Endometrium (tissue), 2 donors: ENCODE measurements around the gene IGF1R.

Source experiments
- FAIRE-seq: peaks from 2 replicates; lab custom pipeline; 2012; peaks lifted over from hg19 to GRCh38; lab: Jason Lieb, UNC
- donor health status: control.
- donor health status: control.

IGF1R gene

GRCh38 chr15:98776607-98777281 is 128.4 kb downstream of the IGF1R start:
- no peak for FAIRE-seq

- FAIRE-seq, result no peak
These were observed 129.1 kb downstream of the IGF1R start for GRCh38 chr15:98777426-98777825.

GRCh38 chr15:98778263-98778959 is 130.1 kb downstream of the IGF1R start:
- no peak for FAIRE-seq

- FAIRE-seq, result no peak
These were observed 130.6 kb downstream of the IGF1R start for GRCh38 chr15:98778960-98779359.

GRCh38 chr15:98779463-98780071 is 131.2 kb downstream of the IGF1R start:
- no peak for FAIRE-seq

GRCh38 chr15:98781838-98782237 is 133.5 kb downstream of the IGF1R start:
- no peak for FAIRE-seq

- FAIRE-seq, result no peak
These were observed 134.5 kb downstream of the IGF1R start for GRCh38 chr15:98782801-98783200.

GRCh38 chr15:98785431-98785806 is 137.1 kb downstream of the IGF1R start:
- FAIRE-seq, result no peak

- no peak for FAIRE-seq
These were observed 137.7 kb downstream of the IGF1R start for GRCh38 chr15:98785807-98786621.

GRCh38 chr15:98786717-98787116 is 138.4 kb downstream of the IGF1R start:
- FAIRE-seq, result no peak

GRCh38 chr15:98787194-98787593 is 138.9 kb downstream of the IGF1R start:
- FAIRE-seq, result no peak

- no peak for FAIRE-seq
These were observed 139.8 kb downstream of the IGF1R start for GRCh38 chr15:98787936-98788757.

- no peak for FAIRE-seq
These were observed 140.7 kb downstream of the IGF1R start for GRCh38 chr15:98789020-98789419.

- FAIRE-seq, result no peak
These were observed 141.9 kb downstream of the IGF1R start for GRCh38 chr15:98790270-98790669.

- no peak for FAIRE-seq
These were observed 142.8 kb downstream of the IGF1R start for GRCh38 chr15:98791046-98791701.

- no peak for FAIRE-seq
These were observed 143.8 kb downstream of the IGF1R start for GRCh38 chr15:98792117-98792516.

- no peak for FAIRE-seq
These were observed 145.9 kb downstream of the IGF1R start for GRCh38 chr15:98794211-98794610.

- FAIRE-seq, result no peak
These were observed 146.4 kb downstream of the IGF1R start for GRCh38 chr15:98794748-98795147.

- FAIRE-seq, result no peak
These were observed 147.6 kb downstream of the IGF1R start for GRCh38 chr15:98795980-98796379.

GRCh38 chr15:98796685-98797357 is 148.5 kb downstream of the IGF1R start:
- no peak for FAIRE-seq
